Activated T-cell treated with anti-CD3 and anti-CD28 coated beads, Interleukin-2, amount 50 U/mL, for 4 hours (primary cell): ENCODE results near the gene PTPRM. TPM values are rescaled to one million over a fixed set of nuclear protein-coding genes. Genes with fewer than 3 reads are reported as not detected.
A peak's percentile ranks its signal among the peaks of the same experiment; 100 is the strongest.

Source experiments
- ATAC-seq, 2 donors: fragments of 200-7000 bp; cut with Tn5 transposase; one replicate each; pipeline ENCODE4 v1.10.0; 2021
- DNase-seq: peaks from one replicate; pipeline ENCODE4 v3.0.0-alpha.2; 2020
- H3K27me3 Mint-ChIP-seq: one replicate; pipeline ENCODE4 v1.8.0; 2021; ENCODE audit warnings: low read depth, mixed read lengths
- H3K36me3 Mint-ChIP-seq: one replicate; pipeline ENCODE4 v1.8.0; 2022; ENCODE audit warnings: mixed read lengths; ENCODE audit not compliant: insufficient read depth
- H3K4me1 Mint-ChIP-seq: one replicate; pipeline ENCODE4 v1.8.0; 2021; ENCODE audit warnings: low read depth, mixed read lengths
- H3K4me3 Mint-ChIP-seq: one replicate; pipeline ENCODE4 v1.8.0; 2021; ENCODE audit warnings: mild to moderate bottlenecking, moderate library complexity, mixed read lengths
- H3K9me3 Mint-ChIP-seq: one replicate; pipeline ENCODE4 v1.8.0; 2021; ENCODE audit warnings: mixed read lengths
- total RNA-seq, 3 donors: library from RNA; stranded (reverse); gene quantifications; one replicate each; pipeline ENCODE4 v1.2.1, GENCODE V29; 2021

Gene PTPRM
- total RNA-seq, 3 donors from 2014 or later: 1.5 to 3.5 (median 2.3) TPM

- Mint-ChIP-seq H3K36me3 (no peaks in the 10 kb centered on the region), H3K4me1 (no peaks in the 10 kb centered on the region), H3K27me3 (no peaks in the 10 kb centered on the region), H3K9me3 (peaks cover 9% of the 10 kb centered on the region), H3K4me3 (no peak overlapping the region)
- no peak for ATAC-seq
- DNase-seq: no peak
Measured at GRCh38 chr18:8019600-8019999, 452.5 kb downstream of the PTPRM start.

GRCh38 chr18:8020132-8020846, 453.2 kb downstream of the PTPRM start:
- Mint-ChIP-seq H3K27me3 (no peaks in the 10 kb centered on the region), H3K4me3 (no peak overlapping the region), H3K4me1 (no peaks in the 10 kb centered on the region), H3K9me3 (peaks cover 9% of the 10 kb centered on the region), H3K36me3 (no peaks in the 10 kb centered on the region)
- no peak for DNase-seq
- ATAC-seq: no peak

- DNase-seq (no peak), ATAC-seq (no peak)
- H3K4me3 Mint-ChIP-seq: no peak overlapping the region
- no peaks in the 10 kb centered on the region for H3K36me3 Mint-ChIP-seq
- peaks cover 6% of the 10 kb centered on the region for H3K9me3 Mint-ChIP-seq
- H3K4me1 Mint-ChIP-seq: no peaks in the 10 kb centered on the region
- no peaks in the 10 kb centered on the region for H3K27me3 Mint-ChIP-seq
Measured at GRCh38 chr18:8029061-8029460, 461.9 kb downstream of the PTPRM start.

- ATAC-seq (no peak), DNase-seq (no peak)
- no peaks in the 10 kb centered on the region for H3K4me1 Mint-ChIP-seq
- no peak overlapping the region for H3K4me3 Mint-ChIP-seq
- no peaks in the 10 kb centered on the region for H3K36me3 Mint-ChIP-seq
- peaks cover 3% of the 10 kb centered on the region for H3K9me3 Mint-ChIP-seq
- no peaks in the 10 kb centered on the region for H3K27me3 Mint-ChIP-seq
Measured at GRCh38 chr18:8029731-8030130, 462.6 kb downstream of the PTPRM start.

GRCh38 chr18:8030201-8030600, 463.1 kb downstream of the PTPRM start:
- DNase-seq: no peak
- no peaks in the 10 kb centered on the region for H3K36me3 Mint-ChIP-seq
- H3K4me3 Mint-ChIP-seq: no peak overlapping the region
- H3K4me1 Mint-ChIP-seq: no peaks in the 10 kb centered on the region
- no peak for ATAC-seq
- peaks cover 3% of the 10 kb centered on the region for H3K9me3 Mint-ChIP-seq
- H3K27me3 Mint-ChIP-seq: no peaks in the 10 kb centered on the region

GRCh38 chr18:8031496-8031895, 464.4 kb downstream of the PTPRM start:
- DNase-seq: no peak
- no peak overlapping the region for H3K4me3 Mint-ChIP-seq
- no peaks in the 10 kb centered on the region for H3K27me3 Mint-ChIP-seq
- H3K36me3 Mint-ChIP-seq: no peaks in the 10 kb centered on the region
- no peak for ATAC-seq
- no peaks in the 10 kb centered on the region for H3K4me1 Mint-ChIP-seq
- peaks cover 3% of the 10 kb centered on the region for H3K9me3 Mint-ChIP-seq

- H3K36me3 Mint-ChIP-seq: no peaks in the 10 kb centered on the region
- no peaks in the 10 kb centered on the region for H3K4me1 Mint-ChIP-seq
- no peaks in the 10 kb centered on the region for H3K27me3 Mint-ChIP-seq
- ATAC-seq (no peak), DNase-seq (no peak)
- peaks cover 3% of the 10 kb centered on the region for H3K9me3 Mint-ChIP-seq
- H3K4me3 Mint-ChIP-seq: no peak overlapping the region
Measured at GRCh38 chr18:8034674-8035073, 467.6 kb downstream of the PTPRM start.

- no peaks in the 10 kb centered on the region for H3K4me1 Mint-ChIP-seq
Measured at GRCh38 chr18:8036551-8036950, 469.4 kb downstream of the PTPRM start.

GRCh38 chr18:8037296-8037695, 470.2 kb downstream of the PTPRM start:
- DNase-seq (no peak), ATAC-seq (peak in 1 of 2 donors; percentile 59)
- H3K36me3 Mint-ChIP-seq: no peaks in the 10 kb centered on the region
- no peak overlapping the region for H3K4me3 Mint-ChIP-seq
- H3K9me3 Mint-ChIP-seq: peaks cover 2% of the 10 kb centered on the region
- H3K4me1 Mint-ChIP-seq: no peaks in the 10 kb centered on the region
- H3K27me3 Mint-ChIP-seq: no peaks in the 10 kb centered on the region

More at GRCh38 chr18:8036551-8036950, 469.4 kb downstream of the PTPRM start:
- no peak overlapping the region for H3K4me3 Mint-ChIP-seq
- H3K27me3 Mint-ChIP-seq: no peaks in the 10 kb centered on the region
- ATAC-seq: no peak
- H3K36me3 Mint-ChIP-seq: no peaks in the 10 kb centered on the region
- DNase-seq: no peak
- peaks cover 2% of the 10 kb centered on the region for H3K9me3 Mint-ChIP-seq

GRCh38 chr18:8040021-8040420, 472.9 kb downstream of the PTPRM start:
- no peaks in the 10 kb centered on the region for H3K27me3 Mint-ChIP-seq
- DNase-seq (no peak), ATAC-seq (no peak)
- no peaks in the 10 kb centered on the region for H3K4me1 Mint-ChIP-seq
- H3K4me3 Mint-ChIP-seq: no peak overlapping the region
- no peaks in the 10 kb centered on the region for H3K36me3 Mint-ChIP-seq
- H3K9me3 Mint-ChIP-seq: peaks cover 2% of the 10 kb centered on the region

- Mint-ChIP-seq H3K27me3 (no peaks in the 10 kb centered on the region), H3K9me3 (peaks cover 2% of the 10 kb centered on the region), H3K4me1 (peaks cover 4% of the 10 kb centered on the region), H3K4me3 (no peak overlapping the region), H3K36me3 (no peaks in the 10 kb centered on the region)
- no peak for ATAC-seq
- no peak for DNase-seq
Measured at GRCh38 chr18:8041526-8042111, 474.5 kb downstream of the PTPRM start.

GRCh38 chr18:8044004-8044403, 476.9 kb downstream of the PTPRM start:
- Mint-ChIP-seq H3K36me3 (no peaks in the 10 kb centered on the region), H3K4me1 (peaks cover 4% of the 10 kb centered on the region), H3K4me3 (no peak overlapping the region), H3K9me3 (peaks cover 2% of the 10 kb centered on the region), H3K27me3 (no peaks in the 10 kb centered on the region)
- no peak for DNase-seq
- no peak for ATAC-seq

GRCh38 chr18:8045160-8045883, 478.2 kb downstream of the PTPRM start:
- peaks cover 6% of the 10 kb centered on the region for H3K4me1 Mint-ChIP-seq
- H3K4me3 Mint-ChIP-seq: no peak overlapping the region
- ATAC-seq: peak in 1 of 2 donors; percentile 15
- H3K36me3 Mint-ChIP-seq: no peaks in the 10 kb centered on the region
- no peaks in the 10 kb centered on the region for H3K27me3 Mint-ChIP-seq
- no peaks in the 10 kb centered on the region for H3K9me3 Mint-ChIP-seq
- DNase-seq: no peak

GRCh38 chr18:8045884-8046281, 478.8 kb downstream of the PTPRM start:
- Mint-ChIP-seq H3K4me1 (peaks cover 9% of the 10 kb centered on the region), H3K36me3 (no peaks in the 10 kb centered on the region), H3K9me3 (no peaks in the 10 kb centered on the region), H3K4me3 (no peak overlapping the region), H3K27me3 (no peaks in the 10 kb centered on the region)
- ATAC-seq (peak; percentile 68 to 84), DNase-seq (peak; percentile 21)

- H3K4me3 Mint-ChIP-seq: no peak overlapping the region
- no peaks in the 10 kb centered on the region for H3K36me3 Mint-ChIP-seq
- no peak for ATAC-seq
- no peaks in the 10 kb centered on the region for H3K27me3 Mint-ChIP-seq
- DNase-seq: no peak
- H3K4me1 Mint-ChIP-seq: peaks cover 9% of the 10 kb centered on the region
- H3K9me3 Mint-ChIP-seq: no peaks in the 10 kb centered on the region
Measured at GRCh38 chr18:8046441-8046840, 479.3 kb downstream of the PTPRM start.
